Skeletal muscle tissue (tissue), 4 donors: ENCODE measurements around the gene ARHGAP18. TPM values are rescaled to one million over a fixed set of nuclear protein-coding genes. Genes with fewer than 3 reads are reported as not detected.
A peak's percentile ranks its signal among the peaks of the same experiment; 100 is the strongest.

Experiments
- H3K27ac ChIP-seq: one replicate; pipeline ENCODE4 v1.7.0; 2013; ENCODE audit warnings: mild to moderate bottlenecking, low read depth, low read length, inconsistent platforms
- H3K27me3 ChIP-seq, 3 donors: one replicate each; pipeline ENCODE4 v1.7.0; 2013; ENCODE audit warnings: low read length in 3 of 3; ENCODE audit not compliant: control insufficient read depth in 3 of 3, insufficient read depth in 3 of 3
- H3K36me3 ChIP-seq, 3 donors: one replicate each; pipeline ENCODE4 v1.7.0; 2013; ENCODE audit warnings: low read length in 3 of 3; ENCODE audit not compliant: control insufficient read depth in 3 of 3, insufficient read depth in 3 of 3
- H3K4me1 ChIP-seq, 3 donors: one replicate each; pipeline ENCODE4 v1.7.0; 2013; ENCODE audit warnings: low read length in 3 of 3, mild to moderate bottlenecking in 3 of 3; ENCODE audit not compliant: control insufficient read depth in 3 of 3, insufficient read depth in 3 of 3
- H3K4me3 ChIP-seq, 3 donors: one replicate each; pipeline ENCODE4 v1.7.0; 2013; ENCODE audit warnings: low read length in 3 of 3
- H3K9ac ChIP-seq, 3 donors: one replicate each; pipeline ENCODE4 v1.7.0; 2013; ENCODE audit warnings: low read length in 3 of 3, mild to moderate bottlenecking in 3 of 3, moderate library complexity in 2 of 3, low read depth in 1 of 3
- H3K9me3 ChIP-seq, 3 donors: one replicate each; pipeline ENCODE4 v1.7.0; 2013; ENCODE audit warnings: low read length in 3 of 3; ENCODE audit not compliant: control insufficient read depth in 3 of 3
- total RNA-seq: library from RNA; depleted of rRNA; stranded (reverse); fragments of >200 nt; gene quantifications from one replicate; pipeline ENCODE4 v1.2.3, GENCODE V29; 2014
- donor health status: Osteomylitis.

Gene ARHGAP18
- total RNA-seq, 1 donor from 2014 or later = 12.5 TPM

GRCh38 chr6:129707882-129708495 is 2.0 kb downstream of the ARHGAP18 start:
- Histone ChIP-seq H3K27me3 (no peaks in the 10 kb centered on the region), H3K9me3 (no peaks in the 10 kb centered on the region), H3K4me3 (peak overlapping the region; percentile 85 to 94 (median 91)), H3K36me3 (peaks cover 0 to 4% (median 0%) of the 10 kb centered on the region in 3 donors), H3K9ac (peak overlapping the region; percentile 46 to 92 (median 78)), H3K27ac (peak overlapping the region; percentile 37), H3K4me1 (peaks cover 11 to 22% (median 19%) of the 10 kb centered on the region in 3 donors)

GRCh38 chr6:129707028-129707427 is 2.9 kb downstream of the ARHGAP18 start:
- no peaks in the 10 kb centered on the region for H3K27me3 ChIP-seq
- no peak overlapping the region for H3K27ac ChIP-seq
- no peaks in the 10 kb centered on the region for H3K9me3 ChIP-seq
- peaks cover 11 to 22% (median 19%) of the 10 kb centered on the region in 3 donors for H3K4me1 ChIP-seq
- H3K9ac ChIP-seq = no peak overlapping the region
- H3K36me3 ChIP-seq = peaks cover 0 to 4% (median 0%) of the 10 kb centered on the region in 3 donors
- H3K4me3 ChIP-seq = no peak overlapping the region

DNA sequence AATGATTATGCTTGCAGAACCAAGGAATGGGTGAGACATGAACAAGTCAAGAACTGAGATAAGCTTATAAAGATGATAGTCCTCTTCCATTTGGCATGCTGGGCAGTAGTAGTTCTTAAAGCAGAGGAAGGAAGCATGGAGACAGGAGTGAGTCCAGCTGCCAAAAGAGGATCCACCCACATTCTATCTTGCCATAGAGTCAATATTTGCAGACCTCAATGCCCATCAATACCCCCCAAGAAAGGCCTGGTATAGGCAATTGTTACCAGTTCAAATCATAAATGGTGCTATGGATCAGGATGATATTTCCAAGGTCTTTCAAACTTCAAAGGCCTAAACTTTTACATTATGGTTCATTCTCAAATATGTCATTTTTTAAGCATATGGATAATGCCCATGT is 4.8 kb downstream of the ARHGAP18 start:
- H3K27ac ChIP-seq = no peak overlapping the region
- no peaks in the 10 kb centered on the region for H3K9me3 ChIP-seq
- H3K36me3 ChIP-seq = peaks cover 0 to 4% (median 0%) of the 10 kb centered on the region in 3 donors
- H3K4me1 ChIP-seq = peaks cover 11 to 19% (median 15%) of the 10 kb centered on the region in 3 donors
- no peak overlapping the region for H3K9ac ChIP-seq
- H3K4me3 ChIP-seq = no peak overlapping the region
- no peaks in the 10 kb centered on the region for H3K27me3 ChIP-seq

DNA sequence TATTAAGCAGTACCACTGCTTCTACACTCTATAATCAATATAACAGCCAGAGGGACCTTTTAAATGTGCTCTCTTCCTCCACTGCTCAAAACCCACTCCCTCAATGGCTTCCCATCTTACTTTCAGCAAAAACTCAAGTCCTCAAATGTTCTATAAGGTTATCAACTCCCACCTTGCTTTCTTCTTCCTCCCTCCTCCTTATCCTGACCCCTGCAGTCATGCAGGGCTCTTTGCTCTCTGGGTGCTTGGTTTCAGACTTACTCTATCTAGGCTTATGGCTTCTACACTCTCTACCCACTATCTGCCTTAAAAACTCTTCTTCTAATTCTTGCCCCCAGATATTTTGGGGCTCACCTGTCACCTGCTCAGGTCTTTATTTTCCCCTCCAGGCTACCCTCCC is 5.3 kb downstream of the ARHGAP18 start:
- Histone ChIP-seq H3K27ac (no peak overlapping the region), H3K9me3 (no peaks in the 10 kb centered on the region), H3K9ac (no peak overlapping the region), H3K4me1 (peaks cover 10 to 17% (median 17%) of the 10 kb centered on the region in 3 donors), H3K27me3 (no peaks in the 10 kb centered on the region), H3K4me3 (no peak overlapping the region), H3K36me3 (peaks cover 0 to 4% (median 0%) of the 10 kb centered on the region in 3 donors)

- H3K4me3 ChIP-seq = no peak overlapping the region
- H3K36me3 ChIP-seq = peaks cover 0 to 4% (median 0%) of the 10 kb centered on the region in 3 donors
- H3K9ac ChIP-seq = no peak overlapping the region
- no peak overlapping the region for H3K27ac ChIP-seq
- H3K4me1 ChIP-seq = peaks cover 4 to 7% (median 5%) of the 10 kb centered on the region in 3 donors
- no peaks in the 10 kb centered on the region for H3K27me3 ChIP-seq
- H3K9me3 ChIP-seq = no peaks in the 10 kb centered on the region
Measured at GRCh38 chr6:129701721-129702455, 8.1 kb downstream of the ARHGAP18 start.

DNA sequence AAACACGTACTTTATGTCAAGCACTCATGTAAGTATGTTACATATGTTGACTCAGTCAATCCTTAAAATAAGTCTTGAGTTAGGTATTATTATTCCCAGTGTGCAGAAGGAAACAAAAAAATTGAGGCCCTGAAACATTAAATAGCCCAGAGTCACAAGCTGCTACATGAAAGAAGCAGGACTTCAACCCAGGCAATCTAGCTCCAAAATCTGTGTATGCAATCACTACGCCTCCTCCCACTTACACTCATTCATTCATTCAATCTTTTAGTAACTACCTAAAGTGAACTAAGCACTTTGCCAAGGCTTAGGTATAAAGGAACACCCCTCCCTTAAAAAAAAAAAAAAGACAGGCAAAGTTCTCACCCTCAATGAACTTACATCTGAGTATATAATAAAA is 9.3 kb downstream of the ARHGAP18 start:
- Histone ChIP-seq H3K9ac (no peak overlapping the region), H3K36me3 (no peaks in the 10 kb centered on the region), H3K4me1 (peaks cover 9 to 16% (median 9%) of the 10 kb centered on the region in 3 donors), H3K4me3 (no peak overlapping the region), H3K27ac (no peak overlapping the region), H3K9me3 (no peaks in the 10 kb centered on the region), H3K27me3 (no peaks in the 10 kb centered on the region)

DNA sequence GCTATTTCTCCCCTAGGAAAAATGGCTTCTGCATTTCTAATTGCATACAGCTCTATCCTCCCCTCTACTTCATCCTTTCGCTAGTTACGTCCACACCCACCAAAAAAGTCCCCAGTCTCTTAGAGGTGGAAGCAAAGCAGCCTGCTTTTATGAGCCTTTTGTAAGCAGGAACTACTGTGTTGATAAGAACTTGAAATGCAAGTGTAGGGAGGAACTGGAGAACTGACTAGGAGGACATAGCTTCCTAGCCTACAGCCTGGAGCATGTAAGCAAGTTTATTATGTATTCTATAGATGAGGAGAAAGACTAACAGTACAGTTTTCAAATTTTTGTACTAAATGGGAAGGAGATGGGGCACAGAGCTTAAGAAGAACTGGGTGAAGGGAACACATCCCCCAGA is 10.3 kb downstream of the ARHGAP18 start:
- Histone ChIP-seq H3K4me1 (peaks cover 9 to 24% (median 12%) of the 10 kb centered on the region in 3 donors), H3K27ac (no peak overlapping the region), H3K36me3 (no peaks in the 10 kb centered on the region), H3K4me3 (no peak overlapping the region), H3K9ac (no peak overlapping the region), H3K9me3 (no peaks in the 10 kb centered on the region), H3K27me3 (no peaks in the 10 kb centered on the region)

GRCh38 chr6:129698430-129698829 is 11.5 kb downstream of the ARHGAP18 start:
- Histone ChIP-seq H3K4me3 (no peak overlapping the region), H3K9ac (no peak overlapping the region), H3K9me3 (no peaks in the 10 kb centered on the region), H3K36me3 (no peaks in the 10 kb centered on the region), H3K27ac (no peak overlapping the region), H3K4me1 (peaks cover 12 to 33% (median 16%) of the 10 kb centered on the region in 3 donors), H3K27me3 (no peaks in the 10 kb centered on the region)

GRCh38 chr6:129697788-129698187 is 12.2 kb downstream of the ARHGAP18 start:
- Histone ChIP-seq H3K4me3 (no peak overlapping the region), H3K36me3 (no peaks in the 10 kb centered on the region), H3K27ac (no peak overlapping the region), H3K9ac (peak overlapping the region in 1 of 3 donors; percentile 66), H3K27me3 (no peaks in the 10 kb centered on the region), H3K4me1 (peaks cover 12 to 39% (median 21%) of the 10 kb centered on the region in 3 donors), H3K9me3 (no peaks in the 10 kb centered on the region)

DNA sequence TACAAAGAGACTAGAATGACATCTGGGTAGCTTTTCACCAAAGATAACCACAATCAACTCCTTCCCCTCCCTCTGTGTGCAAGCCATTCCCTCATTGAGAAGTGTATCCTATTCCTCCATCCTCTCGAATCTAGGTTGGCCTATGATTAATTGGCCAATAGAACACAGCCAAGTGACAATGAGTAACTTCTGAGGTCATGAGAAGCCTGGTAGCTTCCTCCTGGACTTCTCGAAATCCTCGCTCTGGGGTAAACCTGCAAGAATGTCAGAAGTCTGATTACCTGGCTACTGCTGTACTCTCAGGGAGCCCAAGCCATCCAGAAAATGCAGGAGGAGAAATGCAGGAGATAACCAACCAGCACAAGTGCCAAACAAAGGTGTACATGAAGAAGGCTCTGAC is 13.1 kb downstream of the ARHGAP18 start:
- no peak overlapping the region for H3K4me3 ChIP-seq
- H3K27ac ChIP-seq = peak overlapping the region; percentile 9
- no peak overlapping the region for H3K9ac ChIP-seq
- H3K4me1 ChIP-seq = peaks cover 17 to 46% (median 28%) of the 10 kb centered on the region in 3 donors
- H3K9me3 ChIP-seq = no peaks in the 10 kb centered on the region
- H3K27me3 ChIP-seq = no peaks in the 10 kb centered on the region
- no peaks in the 10 kb centered on the region for H3K36me3 ChIP-seq
